ENCODE results near the gene DCUN1D2. TPM values are rescaled to one million over a fixed set of nuclear protein-coding genes. Genes with fewer than 3 reads are reported as not detected.

DCUN1D2 gene
- total RNA-seq, 6 experiments from 2014 or later = 6.1 to 11.7 (median 9.3) TPM

GRCh38 chr13:113448885-113449692 is 41.4 kb downstream of the DCUN1D2 start:
- H3K4me3 ChIP-seq = no peak overlapping the region
- intact Hi-C loops (cut with DNase I) = no loop called here

GRCh38 chr13:113448545-113448884 is 42.0 kb downstream of the DCUN1D2 start:
- Histone ChIP-seq H3K4me3 (no peak overlapping the region), H3K36me3 (no peaks in the 10 kb centered on the region), H3K4me1 (no peaks in the 10 kb centered on the region), H3K27ac (no peak overlapping the region), H3K9me3 (no peaks in the 10 kb centered on the region), H3K27me3 (no peaks in the 10 kb centered on the region)
- no peak for TF ChIP-seq POLR2A (IDR thresholded peaks at IDR 0.05)
- TF ChIP-seq CTCF (IDR thresholded peaks at IDR 0.05) = no peak
- intact Hi-C loops (cut with DNase I) = no loop called here
- DNase-seq (no peak), ATAC-seq (peak; percentile 51 to 72 (median 58))
- 30% methylated on average over 2 of the region's 6 CpGs for WGBS (ENCODE audit: insufficient coverage, low coverage, low lambda C conversion rate, missing lambda C conversion rate)

More at GRCh38 chr13:113448885-113449692, 41.4 kb downstream of the DCUN1D2 start:
- ATAC-seq (peak; percentile 59 to 85 (median 70)), DNase-seq (no peak)
- WGBS (ENCODE audit: insufficient coverage, low coverage, low lambda C conversion rate, missing lambda C conversion rate) = no CpG with 5 or more reads among the region's 29 CpGs
- H3K36me3 ChIP-seq = no peaks in the 10 kb centered on the region
- H3K27ac ChIP-seq = no peak overlapping the region
- TF ChIP-seq POLR2A (IDR thresholded peaks at IDR 0.05) (no peak), CTCF (IDR thresholded peaks at IDR 0.05) (no peak)
- no peaks in the 10 kb centered on the region for H3K4me1 ChIP-seq
- H3K27me3 ChIP-seq = no peaks in the 10 kb centered on the region
- H3K9me3 ChIP-seq = no peaks in the 10 kb centered on the region

- Histone ChIP-seq H3K4me3 (no peak overlapping the region), H3K36me3 (no peaks in the 10 kb centered on the region), H3K27me3 (no peaks in the 10 kb centered on the region), H3K4me1 (no peaks in the 10 kb centered on the region), H3K27ac (no peak overlapping the region), H3K9me3 (no peaks in the 10 kb centered on the region)
- TF ChIP-seq POLR2A (IDR thresholded peaks at IDR 0.05) (no peak), CTCF (IDR thresholded peaks at IDR 0.05) (no peak)
- DNase-seq = no peak
- ATAC-seq = no peak
- 67% methylated on average over 1 of the region's 6 CpGs for whole genome bisulfite sequencing (ENCODE audit: insufficient coverage, low coverage, low lambda C conversion rate, missing lambda C conversion rate)
- intact Hi-C loops (cut with DNase I) = no loop called here
Measured at GRCh38 chr13:113447596-113447995, 42.9 kb downstream of the DCUN1D2 start.

- intact Hi-C loops (cut with DNase I) = no loop called here
- TF ChIP-seq POLR2A (IDR thresholded peaks at IDR 0.05) = no peak
- TF ChIP-seq CTCF (IDR thresholded peaks at IDR 0.05) = no peak
- H3K4me1 ChIP-seq = no peaks in the 10 kb centered on the region
- no peak for ATAC-seq
- H3K36me3 ChIP-seq = no peaks in the 10 kb centered on the region
- no peak for DNase-seq
- no peak overlapping the region for H3K4me3 ChIP-seq
- no peaks in the 10 kb centered on the region for H3K9me3 ChIP-seq
- H3K27me3 ChIP-seq = no peaks in the 10 kb centered on the region
- no peak overlapping the region for H3K27ac ChIP-seq
- 95% methylated on average over 3 of the region's 9 CpGs for WGBS (ENCODE audit: insufficient coverage, low coverage, low lambda C conversion rate, missing lambda C conversion rate)
Measured at GRCh38 chr13:113446488-113446854, 44.0 kb downstream of the DCUN1D2 start.

All from right lobe of liver (tissue), 6 donors.